Stomach (tissue), 9 donors: Measurements from ENCODE around the gene OBSCN. TPM values are rescaled to one million over a fixed set of nuclear protein-coding genes. Genes with fewer than 3 reads are reported as not detected.

Experiments
- DNase-seq, 2 donors: peaks; one replicate each; pipeline versions ENCODE4 v3.0.0 to v3.0.0-alpha.2; 2013 to 2019
- H3K27ac ChIP-seq, 5 donors: fragments of 200-600 bp in 4 of 5; sonication (generic) in 4 of 5; one replicate each; pipeline ENCODE4 v1.5.1; 2013 to 2019; ENCODE audit warnings: mild to moderate bottlenecking in 1 of 5, moderate library complexity in 1 of 5
- H3K27me3 ChIP-seq, 3 donors: fragments of 200-600 bp; sonication (generic); one replicate each; pipeline ENCODE4 v1.5.1; 2017 to 2019; ENCODE audit warnings: mixed run types in 1 of 3
- H3K36me3 ChIP-seq, 4 donors: fragments of 200-600 bp; sonication (generic); 1 replicate in 3 of 4; 2 replicates in 1 of 4; pipeline ENCODE4 v1.5.1; 2016 to 2019
- H3K4me1 ChIP-seq, 4 donors: fragments of 200-600 bp; sonication (generic); one replicate each; pipeline ENCODE4 v1.5.1; 2016 to 2019
- H3K4me3 ChIP-seq, 4 donors: fragments of 200-600 bp; sonication (generic) in 3 of 4; one replicate each; pipeline ENCODE4 v1.5.1; 2016 to 2019; ENCODE audit warnings: mild to moderate bottlenecking in 1 of 4
- H3K9me3 ChIP-seq, 4 donors: fragments of 200-600 bp; sonication (generic); one replicate each; pipeline ENCODE4 v1.5.1; 2016 to 2019
- CTCF ChIP-seq, 7 experiments: fragments of 450-650 bp in 4 of 7; fragments of 200-600 bp in 3 of 7; sonication (generic) in 3 of 7; IDR thresholded peaks; one replicate each; pipeline ENCODE4 v1.5.1; 2016 to 2019; ENCODE audit warnings: antibody characterized with exemption in 7 of 7, control low read depth in 2 of 7, mild to moderate bottlenecking in 1 of 7
- EP300 ChIP-seq: sonication (generic); formaldehyde crosslinking; IDR thresholded peaks from one replicate; pipeline ENCODE4 v1.6.1; 2017; ENCODE audit warnings: antibody characterized with exemption
- POLR2A ChIP-seq, 4 donors: fragments of 450-650 bp; IDR thresholded peaks; one replicate each; pipeline ENCODE4 v1.6.1; 2016; ENCODE audit warnings: antibody characterized with exemption in 4 of 4, control low read depth in 2 of 4, mild to moderate bottlenecking in 1 of 4, moderate library complexity in 1 of 4
- POLR2AphosphoS5 ChIP-seq, 3 donors: sonication (generic); formaldehyde crosslinking; IDR thresholded peaks; one replicate each; pipeline ENCODE4 v1.6.1; 2016; ENCODE audit warnings: antibody characterized with exemption in 3 of 3
- WGBS, 5 donors: extraction: QIAGEN DNeasy Blood & Tissue Kit in 3 of 5; methylation state at CpG; one replicate each; pipeline versions ENCODE4 v1.1.5 to v1.1.7; 2013 to 2018; 5-methylcytosine and 5-hydroxymethylcytosine counted together
- intact Hi-C: fragments of 100-400 bp; cut with DNase I; formaldehyde crosslinking; loops from one replicate; pipeline ENCODE4 v1.15.1; 2023; ENCODE audit warnings: low total_unique reads
- polyA plus RNA-seq, 3 donors: library from polyadenylated mRNA; stranded (reverse); fragments of 200-250 nt; gene quantifications; one replicate each; pipeline ENCODE4 v1.2.3, GENCODE V29; 2013
- total RNA-seq, 5 donors: library from RNA; depleted of rRNA; stranded (reverse); fragments of >200 nt; gene quantifications; one replicate each; pipeline versions ENCODE4 v1.1.0 to v1.2.3, GENCODE V29; 2014 to 2016
- donor health status: healthy with polysubstance abuse.
- donor health status: Bipolar disorder and iron deficiency.
- donor health status: healthy.

OBSCN gene
- total and polyA plus RNA-seq, 8 donors: 7.2 to 111 (median 24.7) TPM

- Histone ChIP-seq H3K27me3 (peaks cover 0 to 21% (median 10%) of the 10 kb centered on the region in 3 donors), H3K36me3 (no peaks in the 10 kb centered on the region), H3K4me1 (peaks cover 23 to 45% (median 31%) of the 10 kb centered on the region in 4 donors), H3K4me3 (no peak overlapping the region), H3K27ac (no peak overlapping the region), H3K9me3 (no peaks in the 10 kb centered on the region)
- intact Hi-C loops: no loop called here
- TF ChIP-seq EP300 (no peak), POLR2AphosphoS5 (IDR thresholded peaks at IDR 0.05) (no peak), CTCF (IDR thresholded peaks at IDR 0.05) (no peak), POLR2A (IDR thresholded peaks at IDR 0.05) (no peak)
- no peak for DNase-seq
- WGBS, 5 donors: 35 to 69% (median 64%) methylated on average over 3 to 15 of the region's 15 CpGs
Observed at GRCh38 chr1:228160201-228160761, 47.6 kb upstream of the OBSCN start.

GRCh38 chr1:228161362-228161761 lies 46.5 kb upstream of the OBSCN start:
- intact Hi-C loops: no loop called here
- H3K36me3 ChIP-seq: no peaks in the 10 kb centered on the region
- peaks cover 23 to 40% (median 33%) of the 10 kb centered on the region in 4 donors for H3K4me1 ChIP-seq
- H3K27me3 ChIP-seq: peaks cover 0 to 21% (median 10%) of the 10 kb centered on the region in 3 donors
- DNase-seq: no peak
- H3K4me3 ChIP-seq: no peak overlapping the region
- no peaks in the 10 kb centered on the region for H3K9me3 ChIP-seq
- no peak for TF ChIP-seq POLR2A (IDR thresholded peaks at IDR 0.05)
- no peak for TF ChIP-seq POLR2AphosphoS5 (IDR thresholded peaks at IDR 0.05)
- no peak for TF ChIP-seq EP300
- TF ChIP-seq CTCF (IDR thresholded peaks at IDR 0.05): no peak
- WGBS, 5 donors: 22 to 46% (median 36%) methylated on average over 6 to 7 of the region's 7 CpGs
- H3K27ac ChIP-seq: peak overlapping the region in 4 of 5 donors; percentile 52 to 100 (median 84)

- TF ChIP-seq POLR2A (IDR thresholded peaks at IDR 0.05) (no peak), POLR2AphosphoS5 (IDR thresholded peaks at IDR 0.05) (no peak), CTCF (IDR thresholded peaks at IDR 0.05) (no peak), EP300 (no peak)
- 69 to 83% (median 79%) methylated on average over 9 of the region's 9 CpGs for WGBS, 5 donors
- Histone ChIP-seq H3K27me3 (peaks cover 0 to 20% (median 10%) of the 10 kb centered on the region in 3 donors), H3K4me1 (peaks cover 23 to 45% (median 38%) of the 10 kb centered on the region in 4 donors), H3K4me3 (no peak overlapping the region), H3K36me3 (no peaks in the 10 kb centered on the region), H3K27ac (peak overlapping the region in 4 of 5 donors; percentile 52 to 100 (median 84)), H3K9me3 (no peaks in the 10 kb centered on the region)
- intact Hi-C loops: no loop called here
- no peak for DNase-seq
Observed at GRCh38 chr1:228161866-228162265, 46.0 kb upstream of the OBSCN start.

GRCh38 chr1:228162286-228163006 lies 45.4 kb upstream of the OBSCN start:
- WGBS, 5 donors: 11 to 27% (median 19%) methylated on average over 12 to 14 of the region's 14 CpGs
- peak overlapping the region; percentile 13 to 100 (median 72) for H3K27ac ChIP-seq
- H3K27me3 ChIP-seq: peaks cover 0 to 16% (median 10%) of the 10 kb centered on the region in 3 donors
- no peak overlapping the region for H3K4me3 ChIP-seq
- TF ChIP-seq POLR2AphosphoS5 (IDR thresholded peaks at IDR 0.05) (no peak), EP300 (no peak), POLR2A (IDR thresholded peaks at IDR 0.05) (no peak), CTCF (IDR thresholded peaks at IDR 0.05) (no peak)
- intact Hi-C loops: no loop called here
- no peaks in the 10 kb centered on the region for H3K36me3 ChIP-seq
- no peaks in the 10 kb centered on the region for H3K9me3 ChIP-seq
- peaks cover 23 to 51% (median 40%) of the 10 kb centered on the region in 4 donors for H3K4me1 ChIP-seq
- peak; percentile 37 to 76 for DNase-seq
